ENCODE measurements around the gene THSD4.

Gene THSD4

GRCh38 chr15:71238926-71239325 lies 123.7 kb downstream of the THSD4 start:
- Histone ChIP-seq H3K4me3 (replicated peaks; ENCODE audit: insufficient read depth, low read length) (no peak overlapping the region), H3K27ac (replicated peaks) (no peak overlapping the region), H3K27me3 (ENCODE audit: insufficient read depth, poor library complexity, severe bottlenecking) (peaks cover 3% of the 10 kb centered on the region)
- TF ChIP-seq POLR2AphosphoS5 (IDR thresholded peaks at IDR 0.05; ENCODE audit: low read depth), result no peak
- TF ChIP-seq CTCF (IDR thresholded peaks at IDR 0.05; ENCODE audit: insufficient read depth, low read length), result no peak
- no peak for TF ChIP-seq GABPA (IDR thresholded peaks at IDR 0.05; ENCODE audit: low read depth)
- TF ChIP-seq SPI1 (IDR thresholded peaks at IDR 0.05; ENCODE audit: borderline replicate concordance, low read depth), result no peak
- TF ChIP-seq, protein P1, sequence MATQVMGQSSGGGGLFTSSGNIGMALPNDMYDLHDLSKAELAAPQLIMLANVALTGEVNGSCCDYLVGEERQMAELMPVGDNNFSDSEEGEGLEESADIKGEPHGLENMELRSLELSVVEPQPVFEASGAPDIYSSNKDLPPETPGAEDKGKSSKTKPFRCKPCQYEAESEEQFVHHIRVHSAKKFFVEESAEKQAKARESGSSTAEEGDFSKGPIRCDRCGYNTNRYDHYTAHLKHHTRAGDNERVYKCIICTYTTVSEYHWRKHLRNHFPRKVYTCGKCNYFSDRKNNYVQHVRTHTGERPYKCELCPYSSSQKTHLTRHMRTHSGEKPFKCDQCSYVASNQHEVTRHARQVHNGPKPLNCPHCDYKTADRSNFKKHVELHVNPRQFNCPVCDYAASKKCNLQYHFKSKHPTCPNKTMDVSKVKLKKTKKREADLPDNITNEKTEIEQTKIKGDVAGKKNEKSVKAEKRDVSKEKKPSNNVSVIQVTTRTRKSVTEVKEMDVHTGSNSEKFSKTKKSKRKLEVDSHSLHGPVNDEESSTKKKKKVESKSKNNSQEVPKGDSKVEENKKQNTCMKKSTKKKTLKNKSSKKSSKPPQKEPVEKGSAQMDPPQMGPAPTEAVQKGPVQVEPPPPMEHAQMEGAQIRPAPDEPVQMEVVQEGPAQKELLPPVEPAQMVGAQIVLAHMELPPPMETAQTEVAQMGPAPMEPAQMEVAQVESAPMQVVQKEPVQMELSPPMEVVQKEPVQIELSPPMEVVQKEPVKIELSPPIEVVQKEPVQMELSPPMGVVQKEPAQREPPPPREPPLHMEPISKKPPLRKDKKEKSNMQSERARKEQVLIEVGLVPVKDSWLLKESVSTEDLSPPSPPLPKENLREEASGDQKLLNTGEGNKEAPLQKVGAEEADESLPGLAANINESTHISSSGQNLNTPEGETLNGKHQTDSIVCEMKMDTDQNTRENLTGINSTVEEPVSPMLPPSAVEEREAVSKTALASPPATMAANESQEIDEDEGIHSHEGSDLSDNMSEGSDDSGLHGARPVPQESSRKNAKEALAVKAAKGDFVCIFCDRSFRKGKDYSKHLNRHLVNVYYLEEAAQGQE (IDR thresholded peaks at IDR 0.05; ENCODE audit: insufficient replicate concordance, low read depth), result no peak
- DNase-seq (ENCODE audit: low read depth in 1 of 2, low spot score in 1 of 2), result no peak

- H3K4me3 ChIP-seq (replicated peaks; ENCODE audit: insufficient read depth, low read length), result no peak overlapping the region
- no peak overlapping the region for H3K27ac ChIP-seq (replicated peaks)
- TF ChIP-seq POLR2AphosphoS5 (IDR thresholded peaks at IDR 0.05; ENCODE audit: low read depth), result no peak
- TF ChIP-seq CTCF (IDR thresholded peaks at IDR 0.05; ENCODE audit: insufficient read depth, low read length), result no peak
- no peak for TF ChIP-seq GABPA (IDR thresholded peaks at IDR 0.05; ENCODE audit: low read depth)
- TF ChIP-seq, protein P1 (IDR thresholded peaks at IDR 0.05; ENCODE audit: insufficient replicate concordance, low read depth), result no peak
- no peak for TF ChIP-seq SPI1 (IDR thresholded peaks at IDR 0.05; ENCODE audit: borderline replicate concordance, low read depth)
- H3K27me3 ChIP-seq (ENCODE audit: insufficient read depth, poor library complexity, severe bottlenecking), result peaks cover 6% of the 10 kb centered on the region
- no peak for DNase-seq (ENCODE audit: low read depth in 1 of 2, low spot score in 1 of 2)
Observed at GRCh38 chr15:71239592-71240364, 124.5 kb downstream of the THSD4 start.

DNA sequence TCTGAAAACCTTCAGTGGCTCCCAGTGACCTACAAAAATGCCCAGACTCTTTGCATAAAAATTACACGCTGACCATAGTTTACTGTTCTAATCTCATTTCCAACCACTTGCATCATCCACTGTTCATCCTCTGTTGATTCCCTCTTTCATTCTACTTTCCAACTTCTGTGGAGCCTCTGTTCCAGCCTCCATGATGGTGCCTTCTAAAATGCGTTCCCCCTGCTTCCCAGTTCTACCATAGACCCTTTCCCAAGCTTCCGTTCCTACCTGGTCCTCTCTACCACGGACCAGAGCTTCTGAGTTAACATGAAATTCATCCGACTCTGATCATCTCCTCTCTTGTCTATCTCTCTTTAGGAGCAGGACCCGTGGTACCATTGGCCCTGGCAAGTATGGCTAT lies 127.0 kb downstream of the THSD4 start:
- DNase-seq (ENCODE audit: low read depth in 1 of 2, low spot score in 1 of 2), result no peak
- Histone ChIP-seq H3K4me3 (replicated peaks; ENCODE audit: insufficient read depth, low read length) (no peak overlapping the region), H3K27ac (replicated peaks) (no peak overlapping the region), H3K27me3 (ENCODE audit: insufficient read depth, poor library complexity, severe bottlenecking) (peaks cover 6% of the 10 kb centered on the region)
- TF ChIP-seq, protein P1 (IDR thresholded peaks at IDR 0.05; ENCODE audit: insufficient replicate concordance, low read depth), result no peak
- TF ChIP-seq CTCF (IDR thresholded peaks at IDR 0.05; ENCODE audit: insufficient read depth, low read length) (no peak), POLR2AphosphoS5 (IDR thresholded peaks at IDR 0.05; ENCODE audit: low read depth) (no peak), GABPA (IDR thresholded peaks at IDR 0.05; ENCODE audit: low read depth) (no peak)

All from HL-60 (cell line).